CD14-positive monocyte (primary cell): ENCODE results near the gene PTK7. TPM values are rescaled to one million over a fixed set of nuclear protein-coding genes. Genes with fewer than 3 reads are reported as not detected.

Experiments
- DNase-seq, 3 donors: peaks; one replicate each; pipeline ENCODE4 v3.0.0-alpha.2; 2011 to 2022
- H2AFZ ChIP-seq: 2 replicates; pipeline ENCODE4 v1.6.0; 2012; ENCODE audit warnings: mild to moderate bottlenecking, low read depth, low read length, inconsistent platforms; ENCODE audit not compliant: insufficient read depth, poor library complexity, severe bottlenecking
- H3K27ac ChIP-seq, 2 donors: 1 replicate in 1 of 2; 2 replicates in 1 of 2; pipeline ENCODE4 v1.5.1; 2012 to 2013; ENCODE audit warnings: low read length in 2 of 2, control low read depth in 1 of 2, inconsistent platforms in 1 of 2, low read depth in 1 of 2, mild to moderate bottlenecking in 1 of 2
- H3K27me3 ChIP-seq, 2 donors: one replicate each; pipeline versions ENCODE4 v1.6.0 to v1.6.1; 2011 to 2013; ENCODE audit warnings: low read length in 2 of 2; ENCODE audit not compliant: control insufficient read depth in 2 of 2, insufficient read depth in 2 of 2
- H3K36me3 ChIP-seq, 2 donors: replicated peaks in 1 of 2; 1 replicate in 1 of 2; 2 replicates in 1 of 2; pipeline versions ENCODE4 v1.5.1 to v1.6.1; 2012 to 2013; ENCODE audit warnings: low read length in 2 of 2, control low read depth in 1 of 2, inconsistent platforms in 1 of 2, mild to moderate bottlenecking in 1 of 2; ENCODE audit not compliant: insufficient read depth in 2 of 2, control insufficient read depth in 1 of 2
- H3K4me1 ChIP-seq, 2 donors: 1 replicate in 1 of 2; 2 replicates in 1 of 2; pipeline versions ENCODE4 v1.5.1 to v1.6.1; 2012 to 2013; ENCODE audit warnings: low read length in 2 of 2, control low read depth in 1 of 2, inconsistent platforms in 1 of 2, mild to moderate bottlenecking in 1 of 2, moderate library complexity in 1 of 2; ENCODE audit not compliant: insufficient read depth in 2 of 2, control insufficient read depth in 1 of 2
- H3K4me2 ChIP-seq: replicated peaks from 2 replicates; pipeline ENCODE3; 2012; ENCODE audit warnings: low read length, moderate library complexity, mild to moderate bottlenecking; ENCODE audit not compliant: poor library complexity, severe bottlenecking; ENCODE audit errors: extremely low read depth
- H3K4me3 ChIP-seq, 3 experiments: fragments of 200-600 bp in 1 of 3; sonication (generic) in 1 of 3; replicated peaks in 1 of 3; 1 replicate in 2 of 3; 2 replicates in 1 of 3; pipeline ENCODE4 v1.5.1; 2011 to 2013; ENCODE audit warnings: low read length in 3 of 3, mild to moderate bottlenecking in 3 of 3, control low read depth in 2 of 3, low read depth in 2 of 3, inconsistent platforms in 1 of 3, moderate library complexity in 1 of 3
- H3K79me2 ChIP-seq: 2 replicates; pipeline ENCODE4 v1.6.0; 2012; ENCODE audit warnings: mild to moderate bottlenecking, control low read depth, inconsistent platforms, low read length, moderate library complexity; ENCODE audit not compliant: insufficient read depth
- H3K9ac ChIP-seq: 2 replicates; pipeline ENCODE4 v1.6.0; 2017; ENCODE audit warnings: low read length, mild to moderate bottlenecking; ENCODE audit not compliant: insufficient read depth, poor library complexity, severe bottlenecking
- H3K9me3 ChIP-seq, 2 donors: replicated peaks in 1 of 2; 1 replicate in 1 of 2; 2 replicates in 1 of 2; pipeline versions ENCODE4 v1.5.1 to v1.6.1; 2012 to 2013; ENCODE audit warnings: low read length in 2 of 2, control low read depth in 1 of 2; ENCODE audit not compliant: control insufficient read depth in 1 of 2, insufficient read depth in 1 of 2
- H4K20me1 ChIP-seq: 2 replicates; pipeline ENCODE4 v1.6.0; 2012; ENCODE audit warnings: mild to moderate bottlenecking, low read length, control low read depth, moderate library complexity; ENCODE audit not compliant: insufficient read depth
- H3K27ac Mint-ChIP-seq, 7 donors: one replicate each; pipeline ENCODE4 v1.8.0; 2020; ENCODE audit warnings: mild to moderate bottlenecking in 7 of 7, mixed read lengths in 7 of 7, moderate library complexity in 6 of 7, inconsistent platforms in 2 of 7
- H3K27me3 Mint-ChIP-seq, 3 donors: one replicate each; pipeline ENCODE4 v1.8.0; 2021 to 2022; ENCODE audit warnings: low read depth in 3 of 3, mild to moderate bottlenecking in 3 of 3, mixed read lengths in 3 of 3, moderate library complexity in 3 of 3, inconsistent platforms in 1 of 3
- H3K36me3 Mint-ChIP-seq, 2 donors: one replicate each; pipeline ENCODE4 v1.8.0; 2020; ENCODE audit warnings: mixed read lengths in 2 of 2, inconsistent platforms in 1 of 2, mild to moderate bottlenecking in 1 of 2
- H3K4me1 Mint-ChIP-seq: one replicate; pipeline ENCODE4 v1.8.0; 2020; ENCODE audit warnings: mild to moderate bottlenecking, mixed read lengths
- H3K4me3 Mint-ChIP-seq, 2 donors: one replicate each; pipeline ENCODE4 v1.8.0; 2020; ENCODE audit warnings: mild to moderate bottlenecking in 2 of 2, mixed read lengths in 2 of 2, moderate library complexity in 1 of 2
- H3K9me3 Mint-ChIP-seq, 7 donors: one replicate each; pipeline ENCODE4 v1.8.0; 2020 to 2022; ENCODE audit warnings: mixed read lengths in 7 of 7, mild to moderate bottlenecking in 6 of 7, moderate library complexity in 6 of 7, inconsistent platforms in 2 of 7
- CTCF ChIP-seq: fragments of 200-600 bp; IDR thresholded peaks from one replicate; pipeline ENCODE4 v1.8.0; 2022; ENCODE audit warnings: antibody characterized with exemption, mild to moderate bottlenecking
- WGBS: methylation state at CpG from one replicate; pipeline ENCODE4 v1.1.5; 2013; ENCODE audit warnings: missing lambda C conversion rate; ENCODE audit not compliant: insufficient coverage; 5-methylcytosine and 5-hydroxymethylcytosine counted together
- intact Hi-C, 2 donors: fragments of 100-400 bp; cut with micrococcal nuclease; formaldehyde crosslinking; loops; one replicate each; pipeline versions ENCODE4 v1.15.0 to v1.15.1; 2023
- polyA plus RNA-seq, 3 donors: library from polyadenylated mRNA; depleted of rRNA in 1 of 3; unstranded in 2 of 3; stranded (reverse) in 1 of 3; fragments of 300-500 nt in 2 of 3; fragments of >200 nt in 1 of 3; fragmentation: Illumina TruSeq in 2 of 3; gene quantifications; 1 replicate in 2 of 3; 2 replicates in 1 of 3; pipeline ENCODE4 v1.2.3, GENCODE V29; 2012 to 2021

The PTK7 gene
- polyA plus RNA-seq, 3 donors = 0.19 TPM; not detected in 2

- WGBS = no CpG with 5 or more reads among the region's 4 CpGs
- H3K9me3 Mint-ChIP-seq = no peaks in the 10 kb centered on the region
- no peaks in the 10 kb centered on the region for H3K79me2 ChIP-seq
These were observed 12.5 kb downstream of the PTK7 start for GRCh38 chr6:43088654-43089056.

GRCh38 chr6:43089467-43089866, 13.4 kb downstream of the PTK7 start:
- no peak overlapping the region for H3K9ac ChIP-seq
- H3K27ac ChIP-seq = no peak overlapping the region
- H3K4me2 ChIP-seq = no peak overlapping the region
- H3K4me3 ChIP-seq = no peak overlapping the region
- H3K79me2 ChIP-seq = no peaks in the 10 kb centered on the region
- Mint-ChIP-seq H3K27me3 (peaks cover 0 to 2% (median 0%) of the 10 kb centered on the region in 3 donors), H3K27ac (no peak overlapping the region), H3K4me3 (no peak overlapping the region), H3K9me3 (no peaks in the 10 kb centered on the region), H3K4me1 (peaks cover 11% of the 10 kb centered on the region), H3K36me3 (no peaks in the 10 kb centered on the region)
- H3K4me1 ChIP-seq = peaks cover 0 to 5% of the 10 kb centered on the region in 2 donors
- no peaks in the 10 kb centered on the region for H3K36me3 ChIP-seq
- intact Hi-C loops = no loop called here
- TF ChIP-seq CTCF = no peak
- WGBS = no CpG with 5 or more reads among the region's 4 CpGs
- H2AFZ ChIP-seq = no peak overlapping the region
- H3K9me3 ChIP-seq = no peaks in the 10 kb centered on the region
- H3K27me3 ChIP-seq = no peaks in the 10 kb centered on the region
- no peak for DNase-seq
- H4K20me1 ChIP-seq = no peaks in the 10 kb centered on the region

More at GRCh38 chr6:43088654-43089056, 12.5 kb downstream of the PTK7 start:
- Histone ChIP-seq H4K20me1 (no peaks in the 10 kb centered on the region), H3K27me3 (no peaks in the 10 kb centered on the region), H3K36me3 (no peaks in the 10 kb centered on the region), H2AFZ (no peak overlapping the region), H3K4me1 (no peaks in the 10 kb centered on the region), H3K9me3 (no peaks in the 10 kb centered on the region), H3K4me3 (no peak overlapping the region), H3K27ac (no peak overlapping the region), H3K9ac (no peak overlapping the region), H3K4me2 (no peak overlapping the region)
- intact Hi-C loops = no loop called here
- peaks cover 0 to 2% (median 0%) of the 10 kb centered on the region in 3 donors for H3K27me3 Mint-ChIP-seq
- no peak for TF ChIP-seq CTCF
- H3K4me1 Mint-ChIP-seq = peaks cover 5% of the 10 kb centered on the region
- H3K27ac Mint-ChIP-seq = no peak overlapping the region
- DNase-seq = no peak
- no peaks in the 10 kb centered on the region for H3K36me3 Mint-ChIP-seq
- H3K4me3 Mint-ChIP-seq = no peak overlapping the region
